Dermis microvascular lymphatic vessel endothelial cell (primary cell): Measurements from ENCODE around the gene ACTL8. TPM values are rescaled to one million over a fixed set of nuclear protein-coding genes. Genes with fewer than 3 reads are reported as not detected.

Source experiments
- DNase-seq, 2 donors: peaks; one replicate each; pipeline versions ENCODE4 v3.0.0 to v3.0.0-alpha.2; 2010; ENCODE audit warnings: low read depth in 2 of 2
- total RNA-seq: library from RNA; depleted of rRNA; stranded (reverse); fragments of >200 nt; gene quantifications from 2 replicates; pipeline ENCODE4 v1.2.1, GENCODE V29; 2014

ACTL8 gene
- total RNA-seq: not detected in 2 replicates

DNA sequence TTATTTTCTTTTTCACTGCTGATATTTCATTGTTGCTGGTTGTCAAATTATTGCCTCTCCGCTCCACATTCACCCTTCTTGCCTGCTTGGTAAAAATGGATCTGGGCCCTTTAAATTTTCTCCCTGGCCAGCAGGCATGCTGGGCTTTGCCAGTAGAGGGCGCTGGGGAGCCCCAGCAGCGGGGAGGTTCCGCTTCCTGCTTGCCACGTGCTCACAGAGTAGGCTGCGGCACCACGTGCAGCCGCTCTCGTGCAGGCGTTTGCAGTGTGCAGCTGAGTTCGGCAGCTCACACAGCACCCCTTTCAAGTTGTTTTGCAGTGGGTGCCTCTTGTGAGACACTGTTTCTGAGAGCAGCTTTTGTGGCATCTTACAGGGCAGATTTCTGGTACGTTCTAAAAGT is at the start of gene ACTL8:
Gene ACTL8 (plus strand): TSS at position 214 of the 400 bp plus-strand sequence. CDS start 67,676 bp downstream, outside the sequence.
- no peak for DNase-seq

GRCh38 chr1:17706445-17706844 is 48.7 kb upstream of the ACTL8 start:
- no peak for DNase-seq

GRCh38 chr1:17709981-17710380 is 45.2 kb upstream of the ACTL8 start:
- DNase-seq: no peak

DNA sequence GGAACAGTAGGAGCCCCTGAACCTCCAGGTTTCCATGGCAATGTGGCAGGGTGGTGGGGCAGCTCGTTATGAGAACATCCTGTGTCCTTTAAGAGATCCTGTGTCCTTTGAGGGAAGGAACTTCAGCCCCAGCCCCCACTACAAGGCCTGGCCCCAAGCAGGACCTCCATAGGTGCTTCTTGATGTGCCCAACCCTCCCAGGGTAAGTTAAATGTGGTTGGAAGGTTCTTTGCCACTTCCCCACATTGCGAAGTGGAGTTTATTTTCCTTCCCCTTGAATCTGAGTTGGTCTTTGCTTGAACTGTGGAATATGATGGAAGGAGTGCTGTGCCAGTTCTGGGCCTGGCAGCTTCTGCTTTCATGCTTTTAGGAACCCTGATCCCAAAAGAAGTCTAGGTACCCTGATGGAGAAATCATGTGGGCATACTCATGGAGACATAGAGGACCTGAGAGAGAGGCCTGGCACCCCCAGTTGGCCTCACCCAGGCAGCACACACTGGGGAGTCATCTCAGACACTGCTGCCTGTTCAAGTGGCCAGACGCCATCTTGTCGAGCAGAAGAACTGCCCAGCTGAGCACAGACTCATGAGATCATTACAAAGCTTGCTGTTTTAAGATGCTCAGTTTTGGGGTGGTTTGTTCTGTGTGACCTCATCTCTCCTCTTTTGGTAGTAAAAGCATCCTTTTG is 44.1 kb upstream of the ACTL8 start:
- DNase-seq: no peak

- DNase-seq: no peak
Measured at GRCh38 chr1:17711577-17711910, 43.6 kb upstream of the ACTL8 start.

DNA sequence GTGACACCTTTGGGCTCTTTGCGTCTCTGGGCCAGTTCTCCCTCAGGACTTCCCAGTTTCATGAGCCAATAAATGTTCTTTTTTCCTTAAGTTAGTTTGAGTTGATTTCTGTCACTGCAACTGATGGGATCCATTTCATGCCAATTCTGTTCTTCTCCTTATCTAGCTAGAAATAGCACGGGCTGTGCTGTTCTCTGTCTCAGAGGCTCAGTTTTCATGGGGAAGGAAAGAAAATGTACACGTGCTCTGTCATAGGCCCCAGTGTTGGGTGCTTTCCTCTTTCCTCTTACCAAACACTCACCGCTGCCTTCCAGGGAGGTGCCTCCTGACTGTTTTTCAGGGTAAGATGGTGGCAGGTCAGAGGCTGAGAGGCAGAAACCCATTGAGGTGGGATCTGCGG is 43.2 kb upstream of the ACTL8 start:
- no peak for DNase-seq

- no peak for DNase-seq
Measured at GRCh38 chr1:17713993-17714392, 41.1 kb upstream of the ACTL8 start.

- no peak for DNase-seq
Measured at GRCh38 chr1:17717594-17718535, 37.3 kb upstream of the ACTL8 start.

- no peak for DNase-seq
Measured at GRCh38 chr1:17719874-17720273, 35.3 kb upstream of the ACTL8 start.

GRCh38 chr1:17721444-17721843 is 33.7 kb upstream of the ACTL8 start:
- no peak for DNase-seq

DNA sequence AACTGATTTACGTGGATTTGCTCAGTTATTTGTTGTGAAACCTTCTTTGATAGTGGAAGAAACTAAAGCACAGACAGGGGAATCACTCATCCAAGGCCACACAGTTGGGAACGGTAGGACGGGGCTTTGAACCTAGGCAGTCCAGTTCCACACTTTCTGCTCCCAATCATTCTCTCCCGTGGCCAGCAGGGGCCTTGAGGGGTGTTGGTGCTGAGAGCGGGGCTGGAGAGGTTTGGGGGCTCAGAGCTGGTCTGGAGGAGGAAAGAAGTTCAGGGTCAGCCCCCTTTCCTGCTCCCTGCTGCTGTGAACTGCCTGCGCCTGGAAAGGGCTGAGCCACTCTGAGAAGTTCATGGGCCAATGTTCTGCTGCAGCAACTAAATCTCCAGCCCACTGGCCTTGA is 31.4 kb upstream of the ACTL8 start:
- no peak for DNase-seq

DNA sequence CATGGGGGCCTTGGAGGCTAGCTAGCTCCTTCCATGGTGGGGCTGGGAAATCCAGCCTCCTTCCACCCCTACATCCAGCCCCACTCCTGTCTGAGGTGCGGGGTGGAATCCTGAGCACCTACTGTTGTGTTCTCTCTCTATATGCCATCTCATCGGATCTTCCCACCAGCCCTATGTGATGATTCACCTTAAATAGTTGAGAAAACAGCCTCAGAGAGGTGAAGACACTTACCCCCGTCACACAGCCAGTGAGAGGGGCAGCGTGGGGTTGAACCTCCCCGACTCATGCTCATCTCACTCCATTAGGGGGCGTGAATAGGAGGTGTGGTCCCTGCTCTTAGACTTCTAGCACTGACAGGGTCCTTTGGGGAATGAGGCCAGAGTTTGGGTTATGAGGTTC is 31.0 kb upstream of the ACTL8 start:
- no peak for DNase-seq

GRCh38 chr1:17725084-17725719 is 29.9 kb upstream of the ACTL8 start:
- no peak for DNase-seq

- no peak for DNase-seq
Measured at GRCh38 chr1:17725811-17726582, 29.1 kb upstream of the ACTL8 start.

- DNase-seq: no peak
Measured at GRCh38 chr1:17728123-17728712, 26.9 kb upstream of the ACTL8 start.

DNA sequence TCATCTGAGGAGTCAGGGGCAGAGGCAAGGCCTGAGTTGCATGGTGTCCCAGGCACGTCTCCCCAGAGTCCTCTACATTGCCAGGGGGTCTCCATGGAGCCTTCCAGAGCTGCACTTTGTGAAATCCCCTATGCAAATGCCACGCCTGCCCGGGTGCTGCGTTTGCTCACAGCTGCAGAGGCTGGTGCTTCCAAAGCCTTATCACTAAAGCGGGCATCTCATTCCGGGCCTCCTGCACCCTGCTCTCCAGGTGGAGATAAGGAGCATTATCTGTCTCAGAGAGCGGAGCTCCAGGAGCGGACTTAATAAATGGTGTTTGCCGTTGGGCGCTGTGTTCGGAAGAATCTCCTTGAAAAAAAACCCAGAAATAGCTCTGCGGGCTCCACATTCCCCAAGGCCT is 25.9 kb upstream of the ACTL8 start:
- DNase-seq: no peak

- DNase-seq: no peak
Measured at GRCh38 chr1:17729909-17730308, 25.2 kb upstream of the ACTL8 start.

- DNase-seq: no peak
Measured at GRCh38 chr1:17731460-17731859, 23.7 kb upstream of the ACTL8 start.

GRCh38 chr1:17732475-17732874 is 22.7 kb upstream of the ACTL8 start:
- DNase-seq: no peak

DNA sequence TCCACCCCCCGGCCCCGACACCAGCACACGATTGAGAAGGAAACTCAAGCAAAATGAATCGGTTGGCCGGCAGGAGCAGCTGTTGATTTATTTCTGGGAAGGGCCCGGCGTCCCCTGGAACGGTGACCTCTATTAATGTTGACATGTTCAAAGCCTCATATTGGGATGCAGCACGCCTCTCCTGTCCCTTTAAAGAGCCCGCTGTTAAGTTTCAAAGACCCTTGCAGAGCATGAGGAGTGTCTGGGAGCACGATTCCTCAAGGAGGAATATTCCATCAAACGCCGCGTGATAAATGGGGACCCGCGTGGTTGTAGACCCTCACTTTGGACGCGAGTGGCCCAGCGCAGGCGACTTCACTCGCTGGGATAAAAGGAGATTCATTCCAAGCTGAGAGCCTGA is 21.5 kb upstream of the ACTL8 start:
- no peak for DNase-seq

GRCh38 chr1:17734609-17735008 is 20.5 kb upstream of the ACTL8 start:
- DNase-seq: no peak
